IMR-90 (cell line): Measurements from ENCODE around the gene ADAM23. TPM values are rescaled to one million over a fixed set of nuclear protein-coding genes. Genes with fewer than 3 reads are reported as not detected.

Source experiments
- ATAC-seq: fragments of 200-7000 bp; cut with Tn5 transposase; 2 replicates; pipeline ENCODE4 v1.9.1; 2020; ENCODE audit warnings: low read depth, mild to moderate bottlenecking, moderate library complexity
- BruUV-seq: library from RNA; stranded (reverse); fragments of 400-500 nt; replicated peaks from 2 replicates; lab custom pipeline; 2021; lab: Mats Ljungman, UMichigan
- CTCF ChIA-PET: fragments of 300-600 bp; formaldehyde crosslinking; extraction: SDS; loops from one replicate; lab custom pipeline; 2021; ENCODE audit warnings: antibody characterized with exemption; lab: Yijun Ruan, JAX
- POLR2A ChIA-PET: fragments of 300-600 bp; sonication (Branson Sonifier 250); formaldehyde crosslinking; loops from one replicate; lab custom pipeline; 2022; ENCODE audit warnings: antibody characterized with exemption; ENCODE audit not compliant: unreplicated experiment; lab: Charles Lee
- DNase-seq: peaks from one replicate; pipeline ENCODE4 v3.0.0; 2013
- H2AFZ ChIP-seq: replicated peaks from 2 replicates; pipeline ENCODE3; 2013; ENCODE audit warnings: low read length, mild to moderate bottlenecking; ENCODE audit not compliant: poor library complexity
- H2AK5ac ChIP-seq: 2 replicates; pipeline ENCODE4 v1.6.1; 2013; ENCODE audit warnings: low read depth, low read length, inconsistent platforms
- H2AK9ac ChIP-seq: replicated peaks from 2 replicates; pipeline ENCODE3; 2013; ENCODE audit warnings: mild to moderate bottlenecking, low read depth, low read length, moderate library complexity; ENCODE audit not compliant: poor library complexity
- H2BK120ac ChIP-seq: 2 replicates; pipeline ENCODE4 v1.6.1; 2013; ENCODE audit warnings: low read depth, low read length, inconsistent platforms
- H2BK15ac ChIP-seq: 3 replicates; pipeline ENCODE4 v1.6.1; 2013; ENCODE audit warnings: low read depth, low read length, inconsistent platforms
- H2BK20ac ChIP-seq: 2 replicates; pipeline ENCODE4 v1.6.1; 2013; ENCODE audit warnings: low read depth, mild to moderate bottlenecking, inconsistent platforms, low read length, moderate library complexity
- H2BK5ac ChIP-seq: 2 replicates; pipeline ENCODE4 v1.6.1; 2013; ENCODE audit warnings: mild to moderate bottlenecking, low read depth, low read length, inconsistent platforms; ENCODE audit not compliant: poor library complexity, severe bottlenecking
- H3K14ac ChIP-seq: replicated peaks from 2 replicates; pipeline ENCODE4 v1.6.1; 2013; ENCODE audit warnings: low read depth, low read length, inconsistent platforms
- H3K18ac ChIP-seq: 2 replicates; pipeline ENCODE4 v1.6.1; 2013; ENCODE audit warnings: low read depth, low read length, control low read depth
- H3K23ac ChIP-seq: 2 replicates; pipeline ENCODE4 v1.6.1; 2013; ENCODE audit warnings: low read depth, low read length, inconsistent platforms
- H3K27ac ChIP-seq: 2 replicates; pipeline ENCODE4 v1.5.1; 2013; ENCODE audit warnings: mild to moderate bottlenecking, control low read depth, low read length; ENCODE audit not compliant: insufficient read depth
- H3K27me3 ChIP-seq: 2 replicates; pipeline ENCODE4 v1.6.1; 2013; ENCODE audit warnings: low read length; ENCODE audit not compliant: control insufficient read depth, insufficient read depth
- H3K36me3 ChIP-seq: 2 replicates; pipeline ENCODE4 v1.6.1; 2013; ENCODE audit warnings: low read length, mixed read lengths; ENCODE audit not compliant: control insufficient read depth, insufficient read depth
- H3K4ac ChIP-seq: 2 replicates; pipeline ENCODE4 v1.6.1; 2013; ENCODE audit warnings: low read depth, low read length, inconsistent platforms
- H3K4me1 ChIP-seq: 2 replicates; pipeline ENCODE4 v1.6.1; 2013; ENCODE audit warnings: low read length, mixed read lengths; ENCODE audit not compliant: control insufficient read depth, insufficient read depth
- H3K4me2 ChIP-seq: 2 replicates; pipeline ENCODE4 v1.6.1; 2013; ENCODE audit warnings: low read depth, mild to moderate bottlenecking, control low read depth, low read length, moderate library complexity
- H3K4me3 ChIP-seq: 2 replicates; pipeline ENCODE4 v1.5.1; 2013; ENCODE audit warnings: low read depth, mild to moderate bottlenecking, control low read depth, low read length, moderate library complexity; ENCODE audit not compliant: insufficient read depth
- H3K56ac ChIP-seq: 2 replicates; pipeline ENCODE4 v1.6.1; 2013; ENCODE audit warnings: low read length, inconsistent platforms; ENCODE audit not compliant: insufficient read depth; ENCODE audit errors: extremely low read depth
- H3K79me1 ChIP-seq, 2 experiments: 2 replicates each; pipeline ENCODE4 v1.6.1; 2013; ENCODE audit warnings: low read length in 2 of 2, inconsistent platforms in 1 of 2, low read depth in 1 of 2
- H3K9ac ChIP-seq: 2 replicates; pipeline ENCODE4 v1.6.1; 2013; ENCODE audit warnings: low read depth, low read length, control low read depth
- H3K9me1 ChIP-seq: 2 replicates; pipeline ENCODE4 v1.6.1; 2013; ENCODE audit warnings: low read length, inconsistent platforms; ENCODE audit not compliant: insufficient read depth
- H3K9me3 ChIP-seq: 2 replicates; pipeline ENCODE4 v1.6.1; 2013; ENCODE audit warnings: low read length; ENCODE audit not compliant: control insufficient read depth, insufficient read depth
- H4K20me1 ChIP-seq: 2 replicates; pipeline ENCODE4 v1.6.1; 2013; ENCODE audit warnings: low read length, inconsistent platforms; ENCODE audit not compliant: insufficient read depth
- H4K5ac ChIP-seq: 2 replicates; pipeline ENCODE4 v1.6.1; 2013; ENCODE audit warnings: mild to moderate bottlenecking, low read depth, low read length, control low read depth
- H4K8ac ChIP-seq, 2 experiments: 2 replicates each; pipeline ENCODE4 v1.6.1; 2013; ENCODE audit warnings: low read depth in 2 of 2, low read length in 2 of 2, control low read depth in 1 of 2, inconsistent platforms in 1 of 2
- H4K91ac ChIP-seq: 2 replicates; pipeline ENCODE4 v1.6.1; 2013; ENCODE audit warnings: low read depth, low read length, inconsistent platforms; ENCODE audit not compliant: insufficient read depth
- CEBPB ChIP-seq: IDR thresholded peaks from 2 replicates; pipeline ENCODE4 v1.6.1; 2012; ENCODE audit warnings: low read depth, low read length, improper control_type of control experiment
- CHD1 ChIP-seq: IDR thresholded peaks from 2 replicates; pipeline ENCODE4 v1.6.1; 2012; ENCODE audit warnings: low read depth, low read length, improper control_type of control experiment
- MAFK ChIP-seq: IDR thresholded peaks from 2 replicates; pipeline ENCODE4 v1.6.1; 2012; ENCODE audit warnings: low read depth, low read length, improper control_type of control experiment
- MXI1 ChIP-seq: IDR thresholded peaks from 2 replicates; pipeline ENCODE4 v1.6.1; 2012; ENCODE audit warnings: low read depth, mild to moderate bottlenecking, low read length, moderate library complexity, borderline replicate concordance
- NFE2L2 ChIP-seq: fragments of 150-350 bp; IDR thresholded peaks from 2 replicates; pipeline ENCODE4 v1.6.1; 2016; ENCODE audit warnings: low read depth, mild to moderate bottlenecking, low read length
- SMC3 ChIP-seq: fragments of 150-350 bp; IDR thresholded peaks from 2 replicates; pipeline ENCODE4 v1.6.1; 2016; ENCODE audit warnings: low read depth, mild to moderate bottlenecking, antibody characterized with exemption, low read length, moderate library complexity
- WGBS, 2 experiments: methylation state at CpG; one replicate each; pipeline versions ENCODE4 v1.1.5 to v1.1.7; 2013; ENCODE audit warnings: missing lambda C conversion rate in 2 of 2; ENCODE audit not compliant: insufficient read length in 1 of 2; ENCODE audit errors: extremely low coverage in 2 of 2; 5-methylcytosine and 5-hydroxymethylcytosine counted together
- dilution Hi-C: fragments of 300-500 bp; cut with HindIII; formaldehyde crosslinking; loops from one replicate; pipeline ENCODE4 v1.14.3; 2018; ENCODE audit warnings: low sequenced_read_pairs; ENCODE audit not compliant: unreplicated experiment
- in situ Hi-C: fragments of 300-500 bp; cut with MboI; formaldehyde crosslinking; loops from 3 replicates; pipeline ENCODE4 v1.14.3; 2019; ENCODE audit warnings: low sequenced_read_pairs, inconsistent platforms, mixed read lengths
- intact Hi-C: fragments of 100-400 bp; cut with micrococcal nuclease; formaldehyde crosslinking; loops from 2 replicates; pipeline ENCODE4 v1.10.0; 2022
- polyA plus RNA-seq, 3 experiments: library from polyadenylated mRNA; depleted of rRNA; stranded (reverse); fragments of >200 nt; gene quantifications; 2 replicates each; pipeline ENCODE4 v1.2.3, GENCODE V29; 2012; ENCODE audit warnings: low replicate concordance in 1 of 3
- total RNA-seq: library from RNA; depleted of rRNA; stranded (reverse); fragments of >200 nt; gene quantifications from 2 replicates; pipeline ENCODE4 v1.2.3, GENCODE V29; 2012

The ADAM23 gene
- total and polyA plus RNA-seq, 2 of the 4 experiments (the other 2 are of a cell fraction) = 2.9 to 10.3 TPM

DNA sequence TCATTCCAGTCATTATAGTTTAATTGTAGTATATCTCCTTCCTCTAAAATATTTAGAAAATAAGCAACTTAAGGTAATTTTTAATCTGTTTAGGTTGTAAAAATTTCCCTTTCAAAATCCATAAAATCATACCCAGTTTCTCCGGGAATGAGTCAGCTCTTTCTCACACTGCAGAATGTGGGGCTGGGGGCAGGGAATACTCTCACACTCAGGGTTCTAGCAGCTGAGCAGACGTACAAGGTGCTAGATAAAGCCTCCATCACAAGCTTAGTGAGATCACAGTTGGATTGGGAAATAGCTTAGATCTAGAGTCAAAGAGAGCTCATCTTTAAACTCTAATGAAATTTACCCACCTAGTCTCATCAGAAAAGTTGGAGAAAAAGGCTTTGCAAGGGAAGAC lies 119.0 kb downstream of the ADAM23 start:
- H3K27ac ChIP-seq = no peak overlapping the region
- BruUV-seq = no TSS peak
- TF ChIP-seq MAFK (0 out of 2 replicates have a peak, but pooled peaks have one; percentile 6), NFE2L2 (peak; percentile 52; the same call in 1 of the 2 replicates), MXI1 (no peak), CEBPB (peak; percentile 12; the same call in 1 of the 2 replicates), CHD1 (no peak), SMC3 (no peak)
- in situ Hi-C loops (no loop called here), dilution Hi-C loops (no loop called here), intact Hi-C loops (no loop called here)
- no peak overlapping the region for H3K56ac ChIP-seq
- H3K18ac ChIP-seq = no peak overlapping the region
- no peak overlapping the region for H3K4me2 ChIP-seq
- H2BK120ac ChIP-seq = no peak overlapping the region
- H3K79me1 ChIP-seq = no peaks in the 10 kb centered on the region
- H3K36me3 ChIP-seq = peaks cover 1% of the 10 kb centered on the region; the same call in 1 of the 2 replicates
- H2AK5ac ChIP-seq = no peak overlapping the region
- no peak overlapping the region for H2BK15ac ChIP-seq
- DNase-seq = peak; percentile 53
- no peaks in the 10 kb centered on the region for H3K27me3 ChIP-seq
- H3K14ac ChIP-seq = no peak overlapping the region
- peak; percentile 44; the same call in 1 of the 2 replicates for ATAC-seq
- no peak overlapping the region for H2AK9ac ChIP-seq
- ChIA-PET POLR2A (no interaction called here), CTCF (no interaction called here)
- H4K5ac ChIP-seq = no peak overlapping the region
- H4K91ac ChIP-seq = no peak overlapping the region
- H2AFZ ChIP-seq = no peak overlapping the region
- H3K4me1 ChIP-seq = no peaks in the 10 kb centered on the region
- no peak overlapping the region for H3K4me3 ChIP-seq
- no peak overlapping the region for H3K4ac ChIP-seq
- no CpG with 5 or more reads among the region's 2 CpGs for WGBS, 2 experiments
- H2BK5ac ChIP-seq = no peak overlapping the region
- H2BK20ac ChIP-seq = no peak overlapping the region
- no peaks in the 10 kb centered on the region for H4K20me1 ChIP-seq
- H3K9me3 ChIP-seq = no peaks in the 10 kb centered on the region
- H3K23ac ChIP-seq = no peak overlapping the region
- 0 out of 2 replicates have a peak, but pooled peaks cover 3% of the 10 kb centered on the region for H3K9me1 ChIP-seq
- H3K9ac ChIP-seq = no peak overlapping the region
- no peak overlapping the region for H4K8ac ChIP-seq
